DOHH2 (cell line): ENCODE data around the gene PRPF4.

Experiments
- H3F3A ChIP-seq: fragments of 200-600 bp; sonication (generic), shearing (Covaris generic); 2 replicates; pipeline ENCODE4 v1.6.0; 2016; ENCODE audit warnings: antibody characterized with exemption, mild to moderate bottlenecking; ENCODE audit not compliant: control insufficient read depth, insufficient read depth
- H3K27ac ChIP-seq: fragments of 200-600 bp; sonication (generic); 2 replicates; pipeline ENCODE4 v1.5.1; 2014; ENCODE audit warnings: low read depth, mild to moderate bottlenecking, low read length, moderate library complexity
- H3K27me3 ChIP-seq: fragments of 200-600 bp; sonication (generic); 2 replicates; pipeline ENCODE4 v1.6.1; 2014; ENCODE audit warnings: mild to moderate bottlenecking, low read length, mixed read lengths; ENCODE audit not compliant: control insufficient read depth
- H3K36me3 ChIP-seq: fragments of 200-600 bp; sonication (generic); 2 replicates; pipeline ENCODE4 v1.6.1; 2014; ENCODE audit warnings: mild to moderate bottlenecking, low read length, moderate library complexity, mixed read lengths; ENCODE audit not compliant: control insufficient read depth
- H3K4me1 ChIP-seq: fragments of 200-600 bp; sonication (generic); 2 replicates; pipeline ENCODE4 v1.6.1; 2014; ENCODE audit warnings: mild to moderate bottlenecking, low read length, mixed read lengths; ENCODE audit not compliant: control insufficient read depth
- H3K4me2 ChIP-seq: fragments of 200-600 bp; sonication (generic); 2 replicates; pipeline ENCODE4 v1.6.0; 2014; ENCODE audit warnings: mild to moderate bottlenecking, low read length, moderate library complexity
- H3K4me3 ChIP-seq: fragments of 200-600 bp; sonication (generic); 2 replicates; pipeline ENCODE4 v1.5.1; 2014; ENCODE audit warnings: mild to moderate bottlenecking, low read length, mixed read lengths
- H3K79me2 ChIP-seq: fragments of 200-600 bp; sonication (generic); 2 replicates; pipeline ENCODE4 v1.6.1; 2014; ENCODE audit warnings: mild to moderate bottlenecking, low read length, mixed read lengths; ENCODE audit not compliant: control insufficient read depth
- H3K9me2 ChIP-seq: fragments of 200-600 bp; sonication (generic); replicated peaks from 2 replicates; pipeline ENCODE4 v1.6.1; 2014; ENCODE audit warnings: mild to moderate bottlenecking, low read length, mixed read lengths; ENCODE audit not compliant: control insufficient read depth
- H3K9me3 ChIP-seq: fragments of 200-600 bp; sonication (generic); 2 replicates; pipeline ENCODE4 v1.6.1; 2014; ENCODE audit warnings: antibody characterized with exemption, low read length, mixed read lengths; ENCODE audit not compliant: control insufficient read depth, insufficient read depth
- H4K20me1 ChIP-seq: fragments of 200-600 bp; sonication (generic); 2 replicates; pipeline ENCODE4 v1.6.0; 2014; ENCODE audit warnings: low read depth, mild to moderate bottlenecking, antibody characterized with exemption, low read length, moderate library complexity; ENCODE audit not compliant: control insufficient read depth, insufficient read depth
- EZH2phosphoT487 ChIP-seq: fragments of 200-600 bp; sonication (generic); IDR thresholded peaks from 2 replicates; pipeline ENCODE4 v1.6.1; 2017; ENCODE audit warnings: borderline replicate concordance, mild to moderate bottlenecking, antibody characterized with exemption, low read length, moderate library complexity, mixed read lengths
- TF ChIP-seq, protein P1 (sequence below): fragments of 200-600 bp; sonication (generic); IDR thresholded peaks from one replicate; pipeline ENCODE4 v1.5.1; 2014; ENCODE audit warnings: antibody characterized with exemption, mild to moderate bottlenecking, low read depth, low read length; ENCODE audit not compliant: poor library complexity, severe bottlenecking

Gene PRPF4

DNA sequence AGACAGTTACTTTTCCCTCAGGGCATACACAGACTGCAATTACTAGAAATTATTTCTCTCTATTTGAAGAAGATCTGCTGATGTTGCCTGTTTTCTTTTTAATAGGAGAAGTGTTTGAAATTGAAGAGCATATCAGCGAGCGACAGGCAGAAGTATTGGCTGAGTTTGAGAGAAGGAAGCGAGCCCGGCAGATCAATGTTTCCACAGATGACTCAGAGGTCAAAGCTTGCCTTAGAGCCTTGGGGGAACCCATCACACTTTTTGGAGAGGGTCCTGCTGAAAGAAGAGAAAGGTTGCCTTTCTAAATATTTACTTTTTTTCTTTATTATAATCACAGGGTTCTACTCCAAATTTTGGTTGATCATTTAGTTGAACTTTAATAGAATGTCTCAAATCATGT is 3.4 kb downstream of the PRPF4 start:
- Histone ChIP-seq H3K4me1 (peaks cover 16% of the 10 kb centered on the region), H3K4me2 (no peak overlapping the region), H4K20me1 (no peaks in the 10 kb centered on the region), H3F3A (peaks cover 3% of the 10 kb centered on the region; the same call in 1 of the 2 replicates), H3K79me2 (peaks cover 60% of the 10 kb centered on the region), H3K27ac (no peak overlapping the region), H3K36me3 (peaks cover 78% of the 10 kb centered on the region), H3K4me3 (no peak overlapping the region), H3K27me3 (no peaks in the 10 kb centered on the region), H3K9me2 (no peaks in the 10 kb centered on the region), H3K9me3 (no peaks in the 10 kb centered on the region)
- TF ChIP-seq EZH2phosphoT487 = no peak
- TF ChIP-seq, protein P1, sequence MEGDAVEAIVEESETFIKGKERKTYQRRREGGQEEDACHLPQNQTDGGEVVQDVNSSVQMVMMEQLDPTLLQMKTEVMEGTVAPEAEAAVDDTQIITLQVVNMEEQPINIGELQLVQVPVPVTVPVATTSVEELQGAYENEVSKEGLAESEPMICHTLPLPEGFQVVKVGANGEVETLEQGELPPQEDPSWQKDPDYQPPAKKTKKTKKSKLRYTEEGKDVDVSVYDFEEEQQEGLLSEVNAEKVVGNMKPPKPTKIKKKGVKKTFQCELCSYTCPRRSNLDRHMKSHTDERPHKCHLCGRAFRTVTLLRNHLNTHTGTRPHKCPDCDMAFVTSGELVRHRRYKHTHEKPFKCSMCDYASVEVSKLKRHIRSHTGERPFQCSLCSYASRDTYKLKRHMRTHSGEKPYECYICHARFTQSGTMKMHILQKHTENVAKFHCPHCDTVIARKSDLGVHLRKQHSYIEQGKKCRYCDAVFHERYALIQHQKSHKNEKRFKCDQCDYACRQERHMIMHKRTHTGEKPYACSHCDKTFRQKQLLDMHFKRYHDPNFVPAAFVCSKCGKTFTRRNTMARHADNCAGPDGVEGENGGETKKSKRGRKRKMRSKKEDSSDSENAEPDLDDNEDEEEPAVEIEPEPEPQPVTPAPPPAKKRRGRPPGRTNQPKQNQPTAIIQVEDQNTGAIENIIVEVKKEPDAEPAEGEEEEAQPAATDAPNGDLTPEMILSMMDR = no peak

GRCh38 chr9:113281356-113281755 is 5.9 kb downstream of the PRPF4 start:
- Histone ChIP-seq H3F3A (no peaks in the 10 kb centered on the region), H4K20me1 (no peaks in the 10 kb centered on the region), H3K79me2 (peaks cover 36% of the 10 kb centered on the region), H3K27ac (no peak overlapping the region), H3K4me2 (no peak overlapping the region), H3K9me2 (no peaks in the 10 kb centered on the region), H3K4me1 (peaks cover 10% of the 10 kb centered on the region), H3K4me3 (no peak overlapping the region), H3K36me3 (peaks cover 90% of the 10 kb centered on the region), H3K9me3 (no peaks in the 10 kb centered on the region), H3K27me3 (no peaks in the 10 kb centered on the region)
- TF ChIP-seq EZH2phosphoT487 = no peak
- TF ChIP-seq, protein P1 = no peak

- peaks cover 92% of the 10 kb centered on the region for H3K36me3 ChIP-seq
- H4K20me1 ChIP-seq = no peaks in the 10 kb centered on the region
- H3K4me3 ChIP-seq = no peak overlapping the region
- peaks cover 5% of the 10 kb centered on the region; the same call in 1 of the 2 replicates for H3F3A ChIP-seq
- no peak overlapping the region for H3K27ac ChIP-seq
- no peaks in the 10 kb centered on the region for H3K9me3 ChIP-seq
- H3K4me2 ChIP-seq = no peak overlapping the region
- no peaks in the 10 kb centered on the region for H3K27me3 ChIP-seq
- TF ChIP-seq, protein P1 = no peak
- TF ChIP-seq EZH2phosphoT487 = no peak
- no peaks in the 10 kb centered on the region for H3K9me2 ChIP-seq
- H3K79me2 ChIP-seq = no peaks in the 10 kb centered on the region
- H3K4me1 ChIP-seq = no peaks in the 10 kb centered on the region
Observed at GRCh38 chr9:113289091-113289490, 13.6 kb downstream of the PRPF4 start.
